Activated T-cell treated with anti-CD3 and anti-CD28 coated beads, Interleukin-2, amount 50 U/mL, for 24 hours (primary cell): ENCODE measurements around the gene LSM14A.
"Not testable (repeated sequence)": the region's sequence is repeated elsewhere in the genome, so short reads cannot be mapped to it uniquely, and the experiment has no call there.

Source experiments
- DNase-seq: peaks from one replicate; pipeline ENCODE4 v3.0.0-alpha.2; 2020
- H3K27ac Mint-ChIP-seq: 2 replicates; pipeline ENCODE4 v1.8.0; 2020; ENCODE audit warnings: mild to moderate bottlenecking, mixed read lengths
- H3K27me3 Mint-ChIP-seq: 2 replicates; pipeline ENCODE4 v1.8.0; 2020; ENCODE audit warnings: mixed read lengths
- H3K36me3 Mint-ChIP-seq: 2 replicates; pipeline ENCODE4 v1.8.0; 2020; ENCODE audit warnings: low read depth, mixed read lengths
- H3K4me1 Mint-ChIP-seq: 2 replicates; pipeline ENCODE4 v1.8.0; 2020; ENCODE audit warnings: low read depth, mixed read lengths
- H3K4me3 Mint-ChIP-seq: 2 replicates; pipeline ENCODE4 v1.8.0; 2020; ENCODE audit warnings: mild to moderate bottlenecking, moderate library complexity, mixed read lengths
- H3K9me3 Mint-ChIP-seq: 2 replicates; pipeline ENCODE4 v1.8.0; 2020; ENCODE audit warnings: mixed read lengths

LSM14A gene

DNA sequence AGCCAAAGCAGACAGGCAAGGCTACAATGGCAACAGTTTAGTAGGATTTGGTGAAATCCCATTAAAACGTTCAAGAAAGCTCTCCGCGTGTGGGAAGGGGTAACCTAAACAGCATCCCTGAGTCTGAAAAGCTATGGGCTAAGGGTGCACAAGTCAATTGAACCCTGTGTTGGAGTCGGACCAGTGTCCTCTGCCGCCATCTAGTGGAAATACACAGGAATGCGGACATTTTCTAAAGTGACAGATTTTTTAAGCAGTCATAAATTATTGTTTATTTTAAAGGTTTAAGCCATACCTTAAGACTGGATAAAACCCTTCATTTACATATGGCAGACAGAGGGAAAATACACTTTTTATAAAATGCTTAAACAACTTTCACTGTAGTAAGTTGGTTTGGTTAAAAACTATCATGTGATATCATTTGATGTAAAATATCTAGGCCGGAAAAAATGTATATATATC, 26.5 kb upstream of the LSM14A start:
- H3K27me3 Mint-ChIP-seq: no peaks in the 10 kb centered on the region
- H3K27ac Mint-ChIP-seq: no peak overlapping the region
- H3K4me1 Mint-ChIP-seq: no peaks in the 10 kb centered on the region
- H3K4me3 Mint-ChIP-seq: no peak overlapping the region
- H3K9me3 Mint-ChIP-seq: no peaks in the 10 kb centered on the region
- peak; percentile 57 for DNase-seq
- no peaks in the 10 kb centered on the region for H3K36me3 Mint-ChIP-seq

DNA sequence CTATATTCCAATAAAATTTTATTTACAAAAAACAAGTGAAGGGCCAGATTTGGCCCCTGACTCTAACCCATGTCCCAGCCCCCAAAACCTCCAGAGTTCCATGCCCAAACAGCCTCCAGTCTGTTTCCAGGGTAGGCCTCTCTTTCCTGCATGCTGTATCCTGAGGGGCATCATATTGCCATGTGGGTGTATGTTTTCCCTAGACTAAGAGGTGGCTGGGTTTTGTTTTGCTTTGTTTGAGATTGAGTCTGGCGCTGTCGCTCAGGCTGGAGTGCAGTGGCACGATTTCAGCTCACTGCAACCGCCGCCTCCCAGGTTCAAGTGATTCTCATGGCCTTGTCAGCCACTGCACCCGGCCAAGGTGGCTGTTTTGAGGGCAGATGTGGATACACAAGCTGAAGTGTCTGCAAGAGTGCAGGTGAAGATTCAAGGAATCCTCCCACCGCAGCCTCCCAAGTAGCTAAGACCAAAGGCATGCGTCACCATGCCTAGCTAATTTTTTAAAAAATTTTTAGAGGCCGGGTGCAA, 23.6 kb upstream of the LSM14A start:
- Mint-ChIP-seq H3K4me1 (no peaks in the 10 kb centered on the region), H3K27ac (no peak overlapping the region), H3K27me3 (no peaks in the 10 kb centered on the region), H3K4me3 (no peak overlapping the region), H3K36me3 (no peaks in the 10 kb centered on the region), H3K9me3 (no peaks in the 10 kb centered on the region)
- DNase-seq: no peak

DNA sequence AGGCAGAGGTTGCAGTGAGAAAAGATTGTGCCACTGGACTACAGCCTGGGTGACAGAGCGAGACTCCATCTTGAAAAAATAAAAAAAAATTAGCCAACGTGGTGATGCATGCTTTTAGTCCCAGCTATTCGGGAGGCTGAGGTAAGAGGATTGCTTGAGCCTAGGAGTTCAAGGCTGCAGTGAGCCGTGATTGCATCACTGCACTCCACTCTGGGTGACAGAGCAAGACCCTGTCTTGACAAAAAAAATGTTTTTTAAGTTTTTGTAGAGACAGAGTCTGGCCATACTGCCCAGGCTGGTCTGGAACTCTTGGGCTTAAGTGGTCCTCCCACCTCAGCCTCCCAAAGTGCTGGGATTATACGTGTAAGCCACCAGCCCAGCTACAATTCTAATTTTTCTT, 22.4 kb upstream of the LSM14A start:
- Mint-ChIP-seq H3K36me3 (no peaks in the 10 kb centered on the region), H3K4me1 (no peaks in the 10 kb centered on the region), H3K27ac (no peak overlapping the region), H3K27me3 (no peaks in the 10 kb centered on the region), H3K9me3 (no peaks in the 10 kb centered on the region), H3K4me3 (no peak overlapping the region)
- no peak for DNase-seq

DNA sequence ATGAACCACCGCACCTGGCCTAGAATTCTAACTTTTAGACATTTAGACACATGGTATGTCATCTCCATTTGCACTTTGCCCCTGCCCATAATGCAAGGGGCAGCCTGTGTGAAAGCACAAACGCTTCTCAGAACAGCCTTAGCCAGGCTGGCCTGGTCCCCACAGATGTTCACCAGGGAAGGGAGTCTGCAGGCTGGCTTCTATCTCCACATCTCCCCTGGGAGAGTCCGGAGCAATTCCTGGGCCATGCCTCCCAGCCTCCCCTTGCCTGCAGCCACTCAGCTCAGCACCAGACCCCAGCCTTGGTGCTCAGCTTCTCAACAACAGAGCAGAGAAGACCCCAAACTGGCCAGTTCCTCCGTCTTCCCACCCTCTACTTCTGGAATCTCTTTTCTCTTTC, 21.7 kb upstream of the LSM14A start:
- DNase-seq: no peak
- Mint-ChIP-seq H3K27ac (no peak overlapping the region), H3K36me3 (no peaks in the 10 kb centered on the region), H3K27me3 (no peaks in the 10 kb centered on the region), H3K4me1 (no peaks in the 10 kb centered on the region), H3K4me3 (no peak overlapping the region), H3K9me3 (no peaks in the 10 kb centered on the region)

DNA sequence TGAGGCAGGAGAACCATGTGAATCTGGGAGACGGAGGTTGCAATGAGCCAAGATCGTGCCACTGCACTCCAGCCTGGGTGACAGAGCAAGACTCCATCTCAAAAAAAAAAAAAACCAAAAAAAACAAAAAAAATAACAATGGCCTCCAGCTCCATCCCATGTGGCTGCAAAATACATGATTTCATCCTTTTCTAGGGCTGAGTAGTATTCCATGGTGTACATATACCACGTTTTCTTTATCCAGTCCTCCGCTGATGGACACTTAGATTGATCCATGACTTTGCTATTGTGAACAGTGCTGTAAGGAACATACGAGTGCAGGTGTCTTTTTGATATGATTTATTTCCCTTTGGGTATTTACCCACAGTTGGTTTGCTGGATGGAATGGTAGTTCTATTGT, 20.9 kb upstream of the LSM14A start:
- no peaks in the 10 kb centered on the region for H3K36me3 Mint-ChIP-seq
- no peaks in the 10 kb centered on the region for H3K4me1 Mint-ChIP-seq
- H3K4me3 Mint-ChIP-seq: no peak overlapping the region
- H3K9me3 Mint-ChIP-seq: no peaks in the 10 kb centered on the region
- no peaks in the 10 kb centered on the region for H3K27me3 Mint-ChIP-seq
- DNase-seq: no peak
- H3K27ac Mint-ChIP-seq: no peak overlapping the region

DNA sequence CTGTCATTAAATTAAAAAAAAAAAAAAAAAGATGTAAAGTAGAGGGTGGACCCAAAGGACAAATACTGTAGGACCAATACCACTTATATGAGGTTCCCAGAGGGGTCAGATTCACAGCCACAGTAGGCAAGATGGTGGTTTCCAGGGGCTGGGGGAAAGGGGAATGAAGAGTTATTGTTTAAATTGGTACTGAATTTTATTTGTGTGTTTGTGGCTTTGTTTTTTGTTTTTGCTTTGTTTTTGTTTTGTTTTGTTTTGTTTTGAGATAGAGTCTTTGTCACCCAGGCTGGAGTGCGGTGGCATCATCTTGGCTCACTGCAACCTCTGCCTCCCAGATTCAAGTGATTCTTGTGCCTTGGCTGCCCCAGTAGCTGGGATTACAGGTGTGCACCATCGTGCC, 17.9 kb upstream of the LSM14A start:
- H3K36me3 Mint-ChIP-seq: no peaks in the 10 kb centered on the region

DNA sequence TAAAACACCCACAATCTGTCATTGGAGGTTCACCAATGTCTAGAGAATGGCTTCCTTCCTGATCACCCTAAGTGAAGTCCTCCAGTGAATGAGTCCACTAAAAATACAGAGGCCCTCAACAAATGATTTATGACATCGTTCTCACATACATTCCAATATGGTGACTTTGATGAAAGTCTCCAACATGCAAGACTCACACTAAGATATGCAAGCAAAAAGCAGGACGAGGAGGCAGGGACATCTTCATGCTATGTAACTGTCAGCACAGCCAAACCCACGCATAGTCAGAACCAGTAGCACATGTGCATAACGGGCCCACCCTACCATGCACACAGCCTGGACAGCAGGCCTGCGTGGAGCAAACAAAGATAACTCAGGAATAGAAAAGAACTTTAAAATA, 16.6 kb upstream of the LSM14A start:
- Mint-ChIP-seq H3K4me3 (no peak overlapping the region), H3K4me1 (no peaks in the 10 kb centered on the region), H3K36me3 (no peaks in the 10 kb centered on the region), H3K9me3 (no peaks in the 10 kb centered on the region), H3K27me3 (no peaks in the 10 kb centered on the region), H3K27ac (no peak overlapping the region)
- no peak for DNase-seq

More for the DNA sequence above, 17.9 kb upstream of the LSM14A start:
- H3K4me3 Mint-ChIP-seq: no peak overlapping the region
- no peaks in the 10 kb centered on the region for H3K9me3 Mint-ChIP-seq
- H3K4me1 Mint-ChIP-seq: no peaks in the 10 kb centered on the region
- DNase-seq: no peak
- no peaks in the 10 kb centered on the region for H3K27me3 Mint-ChIP-seq
- no peak overlapping the region for H3K27ac Mint-ChIP-seq

DNA sequence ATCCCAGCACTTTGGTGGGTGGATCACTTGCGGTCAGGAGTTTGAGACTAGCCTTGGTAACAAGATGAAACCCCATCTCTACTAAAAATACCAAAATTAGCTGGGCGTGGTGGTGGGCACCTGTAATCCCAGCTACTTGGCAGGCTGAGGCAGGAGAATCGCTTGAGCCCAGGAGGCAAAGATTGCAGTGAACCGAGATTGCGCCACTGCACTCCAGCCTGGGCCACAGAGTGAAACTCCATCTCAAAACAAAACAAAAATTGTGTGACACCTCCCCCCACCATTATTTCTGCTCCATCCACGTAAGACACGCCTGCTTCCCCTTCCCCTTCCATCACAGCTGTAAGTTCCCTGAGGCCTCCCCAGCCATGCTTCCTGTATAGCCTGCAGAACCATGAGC, 13.3 kb upstream of the LSM14A start:
- not testable (repeated sequence) for H3K4me3 Mint-ChIP-seq, H3K36me3 Mint-ChIP-seq, H3K27me3 Mint-ChIP-seq, H3K9me3 Mint-ChIP-seq, H3K4me1 Mint-ChIP-seq, H3K27ac Mint-ChIP-seq, DNase-seq

DNA sequence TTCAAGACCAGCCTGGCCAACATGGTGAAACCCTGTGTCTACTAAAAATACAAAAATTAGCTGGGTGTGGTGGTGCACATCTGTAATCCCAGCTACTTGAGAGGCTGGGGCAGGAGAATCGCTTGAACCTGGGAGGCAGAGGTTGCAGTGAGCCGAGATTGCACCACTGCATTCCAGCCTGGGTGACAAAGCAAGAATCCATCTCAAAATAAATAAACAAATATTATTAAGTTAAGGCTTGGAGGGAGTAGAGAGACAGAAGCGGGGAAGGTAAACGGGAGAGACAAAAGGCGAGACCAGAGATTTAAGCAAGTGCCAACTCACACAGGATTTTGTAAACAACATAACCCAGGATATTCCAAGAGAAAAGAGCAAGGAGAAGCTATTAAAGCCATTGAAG, 12.8 kb upstream of the LSM14A start:
- not testable (repeated sequence) for H3K4me3 Mint-ChIP-seq, H3K27ac Mint-ChIP-seq, H3K9me3 Mint-ChIP-seq, H3K27me3 Mint-ChIP-seq, DNase-seq, H3K36me3 Mint-ChIP-seq, H3K4me1 Mint-ChIP-seq

DNA sequence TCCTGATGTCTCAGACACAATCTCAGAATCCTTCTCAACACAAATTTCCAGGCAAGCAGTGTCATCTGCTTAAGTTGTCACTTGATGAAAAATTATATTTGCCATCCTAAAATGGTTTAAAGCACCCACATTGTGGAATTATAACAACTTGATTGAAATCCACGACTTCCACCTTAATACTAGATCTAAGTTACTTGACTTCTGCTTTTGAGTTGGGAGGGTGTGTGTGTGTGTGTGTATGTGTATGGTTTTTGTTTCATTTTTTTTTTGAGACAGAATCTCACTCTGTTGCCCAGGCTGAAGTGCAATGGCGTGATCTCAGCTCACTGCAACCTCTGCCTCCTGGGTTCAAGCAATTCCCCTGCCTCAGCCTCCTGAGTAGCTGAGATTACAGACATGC, 10.4 kb upstream of the LSM14A start:
- DNase-seq, H3K9me3 Mint-ChIP-seq, H3K27ac Mint-ChIP-seq, H3K36me3 Mint-ChIP-seq, H3K4me3 Mint-ChIP-seq, H3K4me1 Mint-ChIP-seq, H3K27me3 Mint-ChIP-seq: not testable (repeated sequence)

DNA sequence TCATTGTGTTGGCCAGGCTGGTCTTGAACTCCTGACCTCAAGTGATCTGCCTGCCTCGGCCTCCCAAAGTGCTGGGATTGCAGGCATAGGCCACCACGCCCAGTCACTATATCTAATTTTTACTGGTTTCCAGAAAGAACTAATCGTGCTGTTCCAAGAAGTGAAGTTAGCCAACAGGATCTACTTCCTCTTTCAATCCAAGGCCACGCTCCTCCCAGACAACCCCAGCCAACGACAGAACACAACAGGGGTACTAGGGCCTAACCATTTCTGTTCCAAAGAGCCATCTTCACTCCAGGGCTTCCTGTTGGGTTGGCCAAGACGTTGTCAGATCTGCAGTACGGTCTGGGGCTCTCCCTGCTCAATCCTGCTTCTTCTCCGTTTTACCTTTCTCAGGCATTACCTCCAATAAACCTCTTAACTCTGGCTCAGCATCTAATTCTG, 7.0 kb upstream of the LSM14A start:
- Mint-ChIP-seq H3K27ac (no peak overlapping the region), H3K9me3 (no peaks in the 10 kb centered on the region), H3K4me1 (no peaks in the 10 kb centered on the region), H3K27me3 (no peaks in the 10 kb centered on the region), H3K36me3 (no peaks in the 10 kb centered on the region), H3K4me3 (no peak overlapping the region)
- no peak for DNase-seq

DNA sequence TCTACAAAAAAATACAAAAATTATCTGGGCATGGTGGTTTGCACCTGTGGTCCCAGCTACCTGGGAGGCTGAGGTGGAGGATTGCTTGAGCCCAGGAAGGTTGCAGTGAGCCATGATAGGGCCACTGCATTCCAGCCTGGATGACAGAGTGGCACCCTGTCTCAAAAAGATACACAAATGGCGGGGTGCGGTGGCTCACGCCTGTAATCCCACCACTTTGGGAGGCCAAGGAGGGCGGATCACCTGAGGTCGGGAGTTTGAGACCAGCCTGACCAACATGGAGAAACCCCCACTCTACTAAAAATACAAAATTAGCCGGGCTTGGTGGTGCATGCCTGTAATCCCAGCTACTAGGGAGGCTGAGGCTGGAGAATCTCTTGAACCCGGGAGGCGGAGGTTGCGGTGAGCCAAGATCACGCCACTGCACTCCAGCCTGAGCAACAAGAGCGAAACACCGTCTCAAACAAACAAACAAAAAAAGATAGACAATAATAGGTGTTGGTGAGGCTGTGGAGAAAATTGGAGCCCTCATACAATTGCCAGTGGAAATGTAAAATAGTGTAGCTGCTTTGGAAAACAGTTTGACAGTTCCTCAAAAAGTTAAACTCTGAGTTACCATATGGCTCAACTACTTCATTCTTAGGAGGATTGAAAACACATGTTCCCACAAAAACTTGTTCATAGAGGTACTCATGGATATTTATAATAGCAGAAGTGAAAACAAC, 2.7 kb upstream of the LSM14A start:
- Mint-ChIP-seq H3K36me3 (peaks cover 19% of the 10 kb centered on the region), H3K4me1 (peaks cover 20% of the 10 kb centered on the region), H3K27ac (peak overlapping the region; percentile 40)
- DNase-seq, H3K27me3 Mint-ChIP-seq, H3K9me3 Mint-ChIP-seq, H3K4me3 Mint-ChIP-seq: not testable (repeated sequence)

DNA sequence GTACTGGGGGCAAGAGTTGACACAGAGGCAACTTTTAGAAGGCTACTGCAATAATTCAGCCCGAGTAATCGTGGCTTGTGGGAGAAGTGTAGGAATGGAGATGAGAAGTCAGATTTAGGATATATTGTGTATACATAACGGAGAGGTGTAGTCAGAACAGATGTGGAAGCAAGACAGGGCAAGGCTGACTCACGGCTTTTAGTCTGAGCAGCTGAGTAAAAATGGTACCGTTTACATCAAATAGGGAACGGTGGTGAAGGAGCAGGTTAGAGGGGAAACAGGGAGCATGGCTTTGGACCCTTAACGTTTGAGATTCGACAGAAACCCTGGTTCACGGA, 796 bp upstream of the LSM14A start:
- no peaks in the 10 kb centered on the region for H3K9me3 Mint-ChIP-seq
- no peak for DNase-seq
- peak overlapping the region; percentile 92 for H3K4me3 Mint-ChIP-seq
- peaks cover 35% of the 10 kb centered on the region for H3K4me1 Mint-ChIP-seq
- H3K27ac Mint-ChIP-seq: peak overlapping the region; percentile 100
- peaks cover 36% of the 10 kb centered on the region for H3K36me3 Mint-ChIP-seq
- H3K27me3 Mint-ChIP-seq: no peaks in the 10 kb centered on the region

DNA sequence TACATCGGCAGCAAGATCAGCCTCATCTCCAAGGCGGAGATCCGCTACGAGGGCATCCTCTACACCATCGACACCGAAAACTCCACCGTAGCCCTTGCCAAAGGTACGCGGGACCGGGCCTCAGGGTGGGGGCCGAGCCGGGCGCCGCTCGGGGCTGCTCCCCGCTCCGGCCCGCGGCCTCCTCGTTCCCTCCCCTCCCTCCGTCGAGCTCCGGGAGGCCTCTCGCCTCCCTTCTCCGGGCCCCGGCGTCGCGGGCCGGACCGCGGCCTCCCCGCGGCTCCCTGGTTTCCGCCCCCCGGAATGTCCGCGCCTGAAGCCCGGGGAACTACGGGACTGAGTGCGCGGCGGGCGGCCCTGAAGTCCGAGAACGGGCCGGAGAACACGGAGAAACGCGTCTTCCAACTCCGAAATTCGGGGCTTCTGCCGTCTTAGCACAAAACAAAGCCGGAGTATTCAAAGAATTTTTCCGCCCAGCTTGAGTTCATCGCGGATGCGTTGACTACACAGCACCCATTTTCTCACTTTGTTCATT, 423 bp downstream of the LSM14A start:
- no peaks in the 10 kb centered on the region for H3K9me3 Mint-ChIP-seq
- H3K36me3 Mint-ChIP-seq: peaks cover 47% of the 10 kb centered on the region
- H3K4me1 Mint-ChIP-seq: peaks cover 47% of the 10 kb centered on the region
- H3K27ac Mint-ChIP-seq: peak overlapping the region; percentile 100
- H3K27me3 Mint-ChIP-seq: no peaks in the 10 kb centered on the region
- DNase-seq: no peak
- peak overlapping the region; percentile 92 for H3K4me3 Mint-ChIP-seq

DNA sequence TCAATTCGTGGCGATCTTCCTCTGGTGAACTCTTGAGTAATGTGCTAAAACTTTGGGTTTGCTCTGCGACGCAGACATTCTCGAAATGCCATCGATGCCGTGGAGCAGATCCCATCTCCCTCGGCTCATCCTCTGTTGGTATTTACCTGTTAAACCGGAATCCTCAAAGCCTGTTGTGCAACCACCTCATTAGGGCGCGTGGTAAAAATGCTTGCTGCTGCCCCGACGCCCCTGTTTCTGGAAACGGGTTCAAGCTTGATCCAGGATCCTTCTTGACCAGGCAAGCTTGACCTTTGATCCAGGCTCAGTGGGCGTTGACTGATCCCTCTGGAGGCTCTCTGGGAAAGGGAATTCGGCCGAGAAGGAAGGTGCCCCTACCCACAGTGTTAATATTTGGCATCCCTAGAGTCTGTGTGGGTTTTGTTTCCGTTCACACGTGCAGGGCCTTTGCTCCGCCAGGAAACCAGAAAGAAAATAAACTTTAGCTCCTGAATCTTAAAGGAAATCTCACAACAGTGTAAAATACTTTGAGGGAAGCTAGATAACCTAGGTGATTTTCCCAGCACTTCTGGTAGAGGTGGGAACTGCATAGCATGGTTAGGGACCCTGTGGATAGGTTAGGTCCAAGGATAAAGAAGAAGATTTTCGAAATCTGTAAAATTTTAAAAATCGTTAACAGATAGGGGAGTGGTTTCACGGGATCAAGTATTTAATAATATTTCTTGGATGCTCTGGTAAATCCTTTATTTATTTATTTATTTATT, 1.1 kb downstream of the LSM14A start:
- H3K36me3 Mint-ChIP-seq: peaks cover 52% of the 10 kb centered on the region
- peak overlapping the region; percentile 99 for H3K27ac Mint-ChIP-seq
- DNase-seq: no peak
- H3K27me3 Mint-ChIP-seq: no peaks in the 10 kb centered on the region
- peaks cover 52% of the 10 kb centered on the region for H3K4me1 Mint-ChIP-seq
- H3K4me3 Mint-ChIP-seq: peak overlapping the region; percentile 92
- no peaks in the 10 kb centered on the region for H3K9me3 Mint-ChIP-seq
